H1 (cell line): ENCODE results near the gene ARID4A. TPM values are rescaled to one million over a fixed set of nuclear protein-coding genes. Genes with fewer than 3 reads are reported as not detected.

Experiments
- CTCF ChIA-PET: fragments of 300-600 bp; sonication (Branson Sonifier 250); formaldehyde crosslinking; loops from one replicate; lab custom pipeline; 2021; ENCODE audit not compliant: partially characterized antibody; lab: Charles Lee
- POLR2A ChIA-PET: fragments of 300-600 bp; sonication (Branson Sonifier 250); formaldehyde crosslinking; loops from one replicate; lab custom pipeline; 2021; ENCODE audit warnings: inconsistent platforms; ENCODE audit not compliant: partially characterized antibody; lab: Charles Lee
- DNase-seq, 2 experiments: peaks; one replicate each; pipeline versions ENCODE4 v3.0.0 to v3.0.0-alpha.2; 2010 to 2022; ENCODE audit warnings: low spot score in 2 of 2, low read depth in 1 of 2, mixed read lengths in 1 of 2
- FAIRE-seq: peaks from 2 replicates; lab custom pipeline; 2011; peaks lifted over from hg19 to GRCh38; lab: Jason Lieb, UNC
- H2AFZ ChIP-seq: 2 replicates; pipeline ENCODE4 v1.8.1; 2012; ENCODE audit warnings: low read length, inconsistent platforms
- H2AK5ac ChIP-seq: 2 replicates; pipeline ENCODE4 v1.6.1; 2013; ENCODE audit warnings: low read depth, low read length
- H2BK120ac ChIP-seq: replicated peaks from 2 replicates; pipeline ENCODE3; 2013; ENCODE audit warnings: low read depth, low read length, inconsistent platforms
- H2BK12ac ChIP-seq: 2 replicates; pipeline ENCODE4 v1.6.1; 2013; ENCODE audit warnings: low read depth, low read length
- H2BK15ac ChIP-seq: 2 replicates; pipeline ENCODE4 v1.6.1; 2013; ENCODE audit warnings: low read length
- H2BK20ac ChIP-seq: 2 replicates; pipeline ENCODE4 v1.6.1; 2013; ENCODE audit warnings: low read length
- H2BK5ac ChIP-seq: 2 replicates; pipeline ENCODE4 v1.6.1; 2013; ENCODE audit warnings: low read depth, low read length
- H3K14ac ChIP-seq: 2 replicates; pipeline ENCODE4 v1.6.1; 2013; ENCODE audit warnings: inconsistent platforms; ENCODE audit not compliant: insufficient read length
- H3K18ac ChIP-seq: 2 replicates; pipeline ENCODE4 v1.6.1; 2013; ENCODE audit warnings: low read length; ENCODE audit errors: extremely low read depth
- H3K23ac ChIP-seq: 2 replicates; pipeline ENCODE4 v1.6.1; 2013; ENCODE audit warnings: inconsistent platforms; ENCODE audit not compliant: insufficient read length
- H3K23me2 ChIP-seq: 2 replicates; pipeline ENCODE4 v1.6.1; 2013; ENCODE audit warnings: low read depth, low read length
- H3K27ac ChIP-seq: 2 replicates; pipeline ENCODE4 v1.6.1; 2011; ENCODE audit warnings: low read depth, low read length, inconsistent platforms
- H3K27me3 ChIP-seq, 4 experiments: replicated peaks in 1 of 4; 1 replicate in 1 of 4; 2 replicates in 3 of 4; pipeline versions ENCODE4 v1.6.1 to v1.8.1; 2011 to 2013; ENCODE audit warnings: low read length in 3 of 4, mild to moderate bottlenecking in 3 of 4, inconsistent platforms in 2 of 4, mixed read lengths in 2 of 4, moderate library complexity in 1 of 4; ENCODE audit not compliant: control insufficient read depth in 3 of 4, insufficient read depth in 3 of 4; ENCODE audit errors: extremely low read depth in 1 of 4
- H3K36me3 ChIP-seq, 4 experiments: 2 replicates each; pipeline versions ENCODE4 v1.6.1 to v1.8.1; 2011 to 2013; ENCODE audit warnings: mild to moderate bottlenecking in 4 of 4, low read length in 3 of 4, moderate library complexity in 2 of 4, control low read depth in 1 of 4, inconsistent platforms in 1 of 4; ENCODE audit not compliant: insufficient read depth in 4 of 4, control insufficient read depth in 2 of 4
- H3K4ac ChIP-seq: replicated peaks from 2 replicates; pipeline ENCODE3; 2013; ENCODE audit warnings: low read length, low read depth, mixed read lengths, inconsistent platforms; ENCODE audit not compliant: insufficient read length
- H3K4me1 ChIP-seq, 4 experiments: replicated peaks in 1 of 4; 1 replicate in 1 of 4; 2 replicates in 3 of 4; pipeline versions ENCODE4 v1.6.1 to v1.8.1; 2011 to 2013; ENCODE audit warnings: low read length in 3 of 4, inconsistent platforms in 2 of 4, mixed read lengths in 1 of 4; ENCODE audit not compliant: insufficient read depth in 4 of 4, control insufficient read depth in 3 of 4
- H3K4me2 ChIP-seq, 2 experiments: 2 replicates each; pipeline versions ENCODE4 v1.6.1 to v1.8.1; 2011 to 2013; ENCODE audit warnings: low read depth in 2 of 2, low read length in 2 of 2, control low read depth in 1 of 2, inconsistent platforms in 1 of 2, mild to moderate bottlenecking in 1 of 2; ENCODE audit not compliant: insufficient read depth in 1 of 2
- H3K4me3 ChIP-seq, 4 experiments: fragments of 200-600, 300-600 bp in 1 of 4; sonication (generic), shearing (Covaris generic), sonication (Bioruptor Twin) in 1 of 4; 2 replicates each; pipeline versions ENCODE4 v1.5.1 to v1.8.1; 2011 to 2016; ENCODE audit warnings: low read length in 4 of 4, low read depth in 3 of 4, control low read depth in 2 of 4, inconsistent platforms in 2 of 4, mild to moderate bottlenecking in 2 of 4, mixed read lengths in 1 of 4, moderate library complexity in 1 of 4; ENCODE audit not compliant: insufficient read depth in 2 of 4; ENCODE audit errors: extremely low read depth in 1 of 4
- H3K56ac ChIP-seq: replicated peaks from 2 replicates; pipeline ENCODE3; 2013; ENCODE audit warnings: low read depth, mild to moderate bottlenecking, mixed read lengths, low read length, inconsistent platforms; ENCODE audit not compliant: insufficient read length
- H3K79me1 ChIP-seq: 2 replicates; pipeline ENCODE4 v1.6.1; 2013; ENCODE audit warnings: low read depth, low read length, control low read depth
- H3K79me2 ChIP-seq, 2 experiments: 2 replicates each; pipeline versions ENCODE4 v1.6.1 to v1.8.1; 2012 to 2013; ENCODE audit warnings: low read length in 2 of 2, mild to moderate bottlenecking in 2 of 2, inconsistent platforms in 1 of 2; ENCODE audit not compliant: insufficient read depth in 2 of 2, control insufficient read depth in 1 of 2
- H3K9ac ChIP-seq, 4 experiments: replicated peaks in 1 of 4; 1 replicate in 1 of 4; 2 replicates in 3 of 4; pipeline versions ENCODE4 v1.6.1 to v1.8.1; 2011 to 2013; ENCODE audit warnings: low read depth in 3 of 4, low read length in 3 of 4, control low read depth in 2 of 4, mild to moderate bottlenecking in 2 of 4, moderate library complexity in 2 of 4, inconsistent platforms in 1 of 4; ENCODE audit errors: extremely low read depth in 1 of 4
- H3K9me3 ChIP-seq, 2 experiments: 2 replicates each; pipeline versions ENCODE4 v1.6.1 to v1.8.1; 2012 to 2013; ENCODE audit warnings: mild to moderate bottlenecking in 2 of 2, moderate library complexity in 2 of 2, control low read depth in 1 of 2, inconsistent platforms in 1 of 2, low read depth in 1 of 2, low read length in 1 of 2, mixed read lengths in 1 of 2; ENCODE audit not compliant: insufficient read depth in 2 of 2
- H4K20me1 ChIP-seq, 2 experiments: replicated peaks in 1 of 2; 2 replicates each; pipeline versions ENCODE3 to v1.8.1; 2011 to 2013; ENCODE audit warnings: inconsistent platforms in 2 of 2, low read length in 2 of 2, mild to moderate bottlenecking in 1 of 2; ENCODE audit not compliant: insufficient read depth in 2 of 2, control insufficient read depth in 1 of 2
- H4K5ac ChIP-seq: 2 replicates; pipeline ENCODE4 v1.6.1; 2013; ENCODE audit warnings: low read length, low read depth, mixed read lengths, inconsistent platforms; ENCODE audit not compliant: insufficient read length
- H4K8ac ChIP-seq: 2 replicates; pipeline ENCODE4 v1.8.0; 2013; ENCODE audit warnings: mild to moderate bottlenecking, moderate library complexity, low read length, inconsistent platforms; ENCODE audit not compliant: insufficient read depth; ENCODE audit errors: extremely low read depth
- H4K91ac ChIP-seq: replicated peaks from 2 replicates; pipeline ENCODE3; 2013; ENCODE audit warnings: low read length, mixed read lengths, inconsistent platforms; ENCODE audit not compliant: insufficient read length
- CBX5 ChIP-seq: fragments of 300-800, 300-1000 bp; sonication (generic); IDR thresholded peaks from 2 replicates; pipeline ENCODE4 v1.7.1; 2016; ENCODE audit warnings: antibody characterized with exemption, low read length, low read depth
- CEBPB ChIP-seq: IDR thresholded peaks from 2 replicates; pipeline ENCODE4 v1.6.1; 2012; ENCODE audit warnings: low read depth, low read length
- CHD1 ChIP-seq: IDR thresholded peaks from 2 replicates; pipeline ENCODE4 v1.6.1; 2012; ENCODE audit warnings: low read depth, low read length, improper control_type of control experiment
- CHD2 ChIP-seq: IDR thresholded peaks from 2 replicates; pipeline ENCODE4 v1.6.1; 2012; ENCODE audit warnings: low read length, improper control_type of control experiment
- EGR1 ChIP-seq: IDR thresholded peaks from 2 replicates; pipeline ENCODE4 v1.6.1; 2011; ENCODE audit warnings: low read depth, low read length, borderline replicate concordance
- EZH2 ChIP-seq: fragments of 200-600 bp; sonication (generic); IDR thresholded peaks from 2 replicates; pipeline ENCODE4 v1.7.1; 2012; ENCODE audit warnings: low read depth, mild to moderate bottlenecking, moderate library complexity, low read length, inconsistent platforms; ENCODE audit not compliant: severe bottlenecking
- FOSL1 ChIP-seq: IDR thresholded peaks from 2 replicates; pipeline ENCODE4 v1.6.1; 2011; ENCODE audit warnings: mild to moderate bottlenecking, low read depth, low read length, moderate library complexity; ENCODE audit not compliant: insufficient read depth
- GABPA ChIP-seq: IDR thresholded peaks from 2 replicates; pipeline ENCODE4 v1.6.1; 2011; ENCODE audit warnings: mild to moderate bottlenecking, low read length, moderate library complexity, borderline replicate concordance; ENCODE audit not compliant: insufficient read depth
- HDAC2 ChIP-seq, 2 experiments: fragments of 300-600 bp in 1 of 2; sonication (generic) in 1 of 2; IDR thresholded peaks; 2 replicates each; pipeline ENCODE4 v1.6.1; 2011 to 2012; ENCODE audit warnings: low read depth in 2 of 2, low read length in 2 of 2, mild to moderate bottlenecking in 2 of 2, moderate library complexity in 2 of 2, borderline replicate concordance in 1 of 2, inconsistent platforms in 1 of 2
- KDM5A ChIP-seq: fragments of 200-600 bp; IDR thresholded peaks from 2 replicates; pipeline ENCODE4 v1.7.1; 2012; ENCODE audit warnings: mild to moderate bottlenecking, low read length, inconsistent platforms, mixed read lengths
- NRF1 ChIP-seq: IDR thresholded peaks from 2 replicates; pipeline ENCODE4 v1.6.1; 2011; ENCODE audit warnings: mild to moderate bottlenecking, low read depth, low read length, improper control_type of control experiment
- RFX5 ChIP-seq: IDR thresholded peaks from 2 replicates; pipeline ENCODE4 v1.6.1; 2011; ENCODE audit warnings: low read depth, low read length, improper control_type of control experiment, borderline replicate concordance
- SIRT6 ChIP-seq: IDR thresholded peaks from one replicate; pipeline ENCODE4 v1.7.1; 2012; ENCODE audit warnings: low read length, inconsistent platforms
- SRF ChIP-seq: IDR thresholded peaks from 2 replicates; pipeline ENCODE4 v1.6.1; 2011; ENCODE audit warnings: mild to moderate bottlenecking, low read depth, low read length, moderate library complexity
- TAF7 ChIP-seq: optimal IDR thresholded peaks from 2 replicates; pipeline ENCODE3; 2011; ENCODE audit warnings: low read depth, mild to moderate bottlenecking, inconsistent platforms, low read length, moderate library complexity, borderline replicate concordance
- WGBS, 2 experiments: shearing (Covaris generic) in 1 of 2; methylation state at CpG; one replicate each; pipeline versions ENCODE4 v1.1.6 to v1.1.7; 2013 to 2015; ENCODE audit warnings: low lambda C conversion rate in 2 of 2, mixed read lengths in 2 of 2, inconsistent platforms in 1 of 2, low coverage in 1 of 2, missing lambda C conversion rate in 1 of 2; ENCODE audit not compliant: insufficient replicate concordance in 2 of 2, insufficient coverage in 1 of 2, insufficient read length in 1 of 2; ENCODE audit errors: extremely low coverage in 1 of 2, missing lambda C conversion rate in 1 of 2; 5-methylcytosine and 5-hydroxymethylcytosine counted together
- polyA plus RNA-seq, 7 experiments: library from polyadenylated mRNA; depleted of rRNA in 3 of 7; stranded (reverse) in 5 of 7; unstranded in 2 of 7; fragments of >200 nt in 5 of 7; fragments of 200-250 nt in 2 of 7; gene quantifications; 1 replicate in 5 of 7; 2 replicates in 1 of 7; 4 replicates in 1 of 7; pipeline versions ENCODE4 v1.2.1 to v1.2.3, GENCODE V29; 2011 to 2013; ENCODE audit warnings: missing spikeins in 2 of 7, mixed read lengths in 2 of 7
- total RNA-seq: library from RNA; stranded (reverse); fragmentation: NEBNext Ultra II Directional; extraction: Animal tissue kit (Norgen Biotek cat#: 25700); gene quantifications from 2 replicates; pipeline ENCODE4 v1.2.1, GENCODE V29; 2021

The ARID4A gene
- total and polyA plus RNA-seq, 2 of the 8 experiments (the other 6 are each of a cell fraction or from before 2014, with no cell fraction given): 2.1 to 14.6 TPM

DNA sequence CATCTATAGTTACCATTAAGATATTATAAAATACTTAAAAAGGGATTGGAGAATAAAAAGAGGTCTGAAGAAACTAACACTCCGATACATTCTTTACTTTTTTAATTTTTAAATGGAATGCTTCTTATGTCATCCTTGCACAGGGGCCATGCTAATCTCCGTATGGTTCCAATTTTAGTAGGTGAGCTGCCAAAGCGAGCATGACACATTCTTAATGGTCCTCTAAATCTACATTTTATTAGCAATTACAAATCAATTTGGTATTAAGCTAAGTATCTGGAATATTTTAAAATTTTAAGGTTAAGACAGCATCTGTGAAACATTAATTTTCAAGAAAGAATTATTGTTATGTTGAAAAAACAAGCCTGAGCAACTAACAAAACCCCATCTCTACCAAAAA is 6.2 kb upstream of the ARID4A start:
- Histone ChIP-seq H3K23ac (no peak overlapping the region), H4K91ac (no peak overlapping the region), H4K20me1 (peaks cover 3 to 4% of the 10 kb centered on the region in 2 experiments), H3K9ac (no peak overlapping the region), H3K4ac (no peak overlapping the region), H2BK20ac (no peak overlapping the region), H3K9me3 (no peaks in the 10 kb centered on the region), H3K27ac (no peak overlapping the region), H2BK120ac (no peak overlapping the region), H3K4me1 (no peaks in the 10 kb centered on the region), H2AFZ (no peak overlapping the region), H3K18ac (no peak overlapping the region), H3K79me1 (peaks cover 3% of the 10 kb centered on the region; the same call in 1 of the 2 replicates), H2BK15ac (no peak overlapping the region), H2AK5ac (no peak overlapping the region), H3K23me2 (no peaks in the 10 kb centered on the region), H3K36me3 (peaks cover 4 to 60% (median 28%) of the 10 kb centered on the region in 4 experiments; a peak in 7 of 8 replicates), H3K14ac (no peak overlapping the region), H3K27me3 (no peaks in the 10 kb centered on the region), H2BK5ac (no peak overlapping the region), H3K4me3 (no peak overlapping the region), H3K4me2 (no peak overlapping the region), H3K56ac (no peak overlapping the region), H4K8ac (no peak overlapping the region), H3K79me2 (peaks cover 20 to 89% of the 10 kb centered on the region in 2 experiments), H2BK12ac (no peak overlapping the region), H4K5ac (no peak overlapping the region)
- WGBS, 2 experiments: 91% methylated on average over 3 of the region's 3 CpGs; no CpG with 5 or more reads in 1 of the 2 experiments
- FAIRE-seq: no peak
- DNase-seq: no peak
- ChIA-PET POLR2A (interaction anchor here (1.0 to 1.4 kb wide), 3 partner anchors 17 to 46 kb away, joined by 3 read pairs; no protein-coding TSS in a partner anchor), CTCF (no interaction called here)
- TF ChIP-seq TAF7 (no peak), RFX5 (no peak), EGR1 (no peak), HDAC2 (IDR thresholded peaks at IDR 0.05; ENCODE audit: borderline replicate concordance in 1 of 2, low read depth in 2 of 2, low read length in 2 of 2) (no peak), SIRT6 (no peak), SRF (no peak), CBX5 (no peak), CEBPB (no peak), FOSL1 (no peak), NRF1 (no peak), CHD2 (no peak), KDM5A (no peak), GABPA (no peak), EZH2 (no peak), CHD1 (no peak)
